DND-41 (cell line): Measurements from ENCODE around the gene CD93.

Experiments used
- ATAC-seq: fragments of 200-7000 bp; cut with Tn5 transposase; 3 replicates; pipeline ENCODE4 v1.9.1; 2021; ENCODE audit warnings: low read depth; ENCODE audit not compliant: insufficient read depth
- DNase-seq: peaks from one replicate; pipeline ENCODE4 v3.0.0-alpha.2; 2020
- H2AFZ ChIP-seq: 2 replicates; pipeline ENCODE4 v1.6.0; 2012; ENCODE audit warnings: low read depth, low read length
- H3K27ac ChIP-seq: 2 replicates; pipeline ENCODE4 v1.5.1; 2012; ENCODE audit warnings: low read length, inconsistent platforms
- H3K27me3 ChIP-seq: fragments of 200-600 bp; sonication (generic); 2 replicates; pipeline ENCODE4 v1.6.0; 2012; ENCODE audit warnings: low read length, mild to moderate bottlenecking, inconsistent platforms; ENCODE audit not compliant: insufficient read depth, poor library complexity
- H3K36me3 ChIP-seq: 2 replicates; pipeline ENCODE4 v1.5.1; 2012; ENCODE audit warnings: low read length, inconsistent platforms; ENCODE audit not compliant: insufficient read depth
- H3K4me1 ChIP-seq: 2 replicates; pipeline ENCODE4 v1.5.1; 2012; ENCODE audit warnings: mild to moderate bottlenecking, low read length; ENCODE audit not compliant: insufficient read depth
- H3K4me2 ChIP-seq: 2 replicates; pipeline ENCODE4 v1.6.0; 2012; ENCODE audit warnings: mild to moderate bottlenecking, moderate library complexity, low read length, inconsistent platforms; ENCODE audit not compliant: insufficient read depth
- H3K4me3 ChIP-seq, 2 experiments: fragments of 200-600 bp in 1 of 2; shearing (Covaris generic) in 1 of 2; 2 replicates each; pipeline ENCODE4 v1.5.1; 2012 to 2016; ENCODE audit warnings: inconsistent platforms in 2 of 2, low read length in 2 of 2, mild to moderate bottlenecking in 2 of 2, low read depth in 1 of 2, moderate library complexity in 1 of 2
- H3K79me2 ChIP-seq: 2 replicates; pipeline ENCODE4 v1.6.0; 2012; ENCODE audit warnings: low read length, inconsistent platforms; ENCODE audit not compliant: insufficient read depth
- H3K9ac ChIP-seq: 2 replicates; pipeline ENCODE4 v1.6.0; 2012; ENCODE audit warnings: low read depth, mild to moderate bottlenecking, inconsistent platforms, low read length, moderate library complexity
- H3K9me3 ChIP-seq: 2 replicates; pipeline ENCODE4 v1.5.1; 2012; ENCODE audit warnings: low read length, moderate library complexity, mild to moderate bottlenecking, inconsistent platforms; ENCODE audit not compliant: insufficient read depth, severe bottlenecking
- H4K20me1 ChIP-seq: 2 replicates; pipeline ENCODE4 v1.6.0; 2012; ENCODE audit warnings: low read length; ENCODE audit not compliant: insufficient read depth
- EZH2 ChIP-seq: IDR thresholded peaks from 3 replicates; pipeline ENCODE4 v1.6.1; 2012; ENCODE audit warnings: borderline replicate concordance, low read depth, mild to moderate bottlenecking, moderate library complexity, low read length, inconsistent platforms; ENCODE audit not compliant: severe bottlenecking
- TF ChIP-seq, protein P1 (sequence below): IDR thresholded peaks from 2 replicates; pipeline ENCODE4 v1.5.1; 2012; ENCODE audit warnings: borderline replicate concordance, low read length, moderate library complexity, mild to moderate bottlenecking; ENCODE audit not compliant: poor library complexity, severe bottlenecking; ENCODE audit errors: extremely low read depth

CD93 gene

DNA sequence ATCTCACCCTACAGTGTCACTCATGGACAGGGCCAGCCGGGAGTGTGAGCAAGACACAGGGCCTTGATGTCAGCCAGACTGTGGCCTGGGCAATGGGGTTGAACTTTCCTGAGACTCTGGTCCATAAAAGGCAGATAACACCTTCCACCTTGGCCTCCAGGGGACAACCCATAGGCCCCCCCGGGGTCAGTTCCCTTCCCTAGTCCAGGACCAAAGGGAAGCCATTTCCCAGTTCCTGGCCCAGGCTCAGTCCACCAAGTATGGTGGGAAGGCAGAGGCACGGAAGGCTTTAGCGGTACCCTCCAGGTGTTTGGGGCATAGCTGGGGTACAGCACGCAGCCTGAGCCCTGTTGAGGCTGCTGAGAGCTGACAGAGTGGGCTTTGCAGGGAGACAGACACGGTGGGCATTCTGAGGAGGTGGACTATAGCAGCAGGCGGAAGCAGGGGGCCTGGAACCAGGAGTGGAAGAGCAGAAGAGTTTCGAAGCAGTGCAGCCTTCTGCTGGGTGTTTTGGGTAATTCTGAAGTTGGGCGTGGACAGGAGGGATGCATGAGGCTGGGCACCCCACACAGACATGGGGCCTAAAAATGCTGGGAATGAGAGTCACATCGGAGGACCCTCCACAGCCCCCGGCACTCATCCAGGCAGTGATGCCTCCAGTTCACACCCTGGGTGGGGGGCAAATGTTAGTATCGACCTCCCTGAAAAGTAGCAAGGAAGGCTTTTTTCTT, 43.9 kb upstream of the CD93 start:
- DNase-seq: no peak
- Histone ChIP-seq H3K36me3 (no peaks in the 10 kb centered on the region), H4K20me1 (no peaks in the 10 kb centered on the region), H3K27ac (peak overlapping the region; percentile 48; the same call in 1 of the 2 replicates), H2AFZ (no peak overlapping the region), H3K4me3 (no peak overlapping the region), H3K4me2 (no peak overlapping the region), H3K27me3 (no peaks in the 10 kb centered on the region), H3K9ac (no peak overlapping the region), H3K4me1 (peaks cover 70% of the 10 kb centered on the region), H3K9me3 (no peaks in the 10 kb centered on the region), H3K79me2 (no peaks in the 10 kb centered on the region)
- TF ChIP-seq, protein P1, sequence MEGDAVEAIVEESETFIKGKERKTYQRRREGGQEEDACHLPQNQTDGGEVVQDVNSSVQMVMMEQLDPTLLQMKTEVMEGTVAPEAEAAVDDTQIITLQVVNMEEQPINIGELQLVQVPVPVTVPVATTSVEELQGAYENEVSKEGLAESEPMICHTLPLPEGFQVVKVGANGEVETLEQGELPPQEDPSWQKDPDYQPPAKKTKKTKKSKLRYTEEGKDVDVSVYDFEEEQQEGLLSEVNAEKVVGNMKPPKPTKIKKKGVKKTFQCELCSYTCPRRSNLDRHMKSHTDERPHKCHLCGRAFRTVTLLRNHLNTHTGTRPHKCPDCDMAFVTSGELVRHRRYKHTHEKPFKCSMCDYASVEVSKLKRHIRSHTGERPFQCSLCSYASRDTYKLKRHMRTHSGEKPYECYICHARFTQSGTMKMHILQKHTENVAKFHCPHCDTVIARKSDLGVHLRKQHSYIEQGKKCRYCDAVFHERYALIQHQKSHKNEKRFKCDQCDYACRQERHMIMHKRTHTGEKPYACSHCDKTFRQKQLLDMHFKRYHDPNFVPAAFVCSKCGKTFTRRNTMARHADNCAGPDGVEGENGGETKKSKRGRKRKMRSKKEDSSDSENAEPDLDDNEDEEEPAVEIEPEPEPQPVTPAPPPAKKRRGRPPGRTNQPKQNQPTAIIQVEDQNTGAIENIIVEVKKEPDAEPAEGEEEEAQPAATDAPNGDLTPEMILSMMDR: no peak
- no peak for TF ChIP-seq EZH2
- ATAC-seq: no peak

DNA sequence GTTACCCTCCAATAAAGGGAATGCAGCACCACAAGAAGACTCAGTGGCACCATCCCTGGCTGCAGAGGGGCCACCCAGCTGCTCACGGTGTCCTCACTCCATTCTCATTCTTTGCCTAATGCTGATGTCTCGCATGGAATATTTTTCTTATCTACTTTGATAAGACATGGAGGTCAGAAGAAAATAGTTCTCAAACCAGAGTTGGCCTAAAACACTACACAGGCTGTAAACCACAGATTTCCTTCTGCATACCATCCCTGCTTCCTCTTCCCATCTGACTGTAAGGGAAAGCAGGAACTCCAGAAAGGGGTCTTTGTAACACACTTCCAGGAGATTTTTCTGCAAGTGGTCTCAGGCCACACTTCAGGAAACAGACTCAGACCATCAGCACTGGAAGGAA, 43.1 kb upstream of the CD93 start:
- Histone ChIP-seq H4K20me1 (no peaks in the 10 kb centered on the region), H3K27ac (peak overlapping the region; percentile 97), H3K4me2 (no peak overlapping the region), H3K9ac (no peak overlapping the region), H2AFZ (no peak overlapping the region), H3K4me3 (no peak overlapping the region), H3K36me3 (no peaks in the 10 kb centered on the region), H3K4me1 (peaks cover 78% of the 10 kb centered on the region), H3K79me2 (no peaks in the 10 kb centered on the region), H3K9me3 (no peaks in the 10 kb centered on the region), H3K27me3 (no peaks in the 10 kb centered on the region)
- no peak for ATAC-seq
- DNase-seq: no peak
- no peak for TF ChIP-seq EZH2
- TF ChIP-seq, protein P1: no peak

DNA sequence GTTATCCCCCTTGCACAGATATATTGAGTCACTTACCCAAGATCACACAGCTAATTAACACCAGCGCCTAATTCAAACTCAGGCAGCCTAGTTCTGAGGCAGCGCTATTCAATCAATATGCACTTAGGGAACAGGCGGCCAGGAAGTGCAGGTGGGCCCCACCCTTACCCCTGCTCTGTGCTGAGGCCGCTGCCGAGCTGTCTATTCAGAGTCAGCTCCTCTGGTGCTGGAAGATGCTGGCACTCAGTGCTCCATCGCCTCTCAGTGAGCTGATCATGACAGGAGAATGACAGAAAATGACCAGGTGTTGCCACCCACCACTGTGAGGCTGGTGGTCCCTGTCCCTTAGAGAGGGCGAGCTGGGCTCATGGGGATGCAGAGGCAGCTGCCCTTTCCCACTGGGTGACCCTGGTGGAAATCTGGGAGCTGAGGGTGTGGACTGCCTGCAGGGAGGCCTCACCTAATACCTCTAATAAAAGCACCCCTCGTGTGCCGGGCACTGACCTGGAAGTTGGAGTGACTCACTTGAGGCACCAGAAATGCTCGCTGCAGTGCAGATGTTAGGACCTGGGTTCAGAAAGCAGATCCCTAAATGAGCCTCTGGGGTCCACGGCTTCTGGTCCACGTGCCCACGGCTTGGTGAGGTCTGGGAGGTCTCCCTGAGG, 42.5 kb upstream of the CD93 start:
- DNase-seq: no peak
- Histone ChIP-seq H3K9ac (no peak overlapping the region), H3K27me3 (no peaks in the 10 kb centered on the region), H3K79me2 (no peaks in the 10 kb centered on the region), H3K9me3 (no peaks in the 10 kb centered on the region), H2AFZ (no peak overlapping the region), H3K36me3 (no peaks in the 10 kb centered on the region), H3K4me3 (no peak overlapping the region), H3K4me1 (peaks cover 81% of the 10 kb centered on the region), H4K20me1 (no peaks in the 10 kb centered on the region), H3K27ac (peak overlapping the region; percentile 97), H3K4me2 (no peak overlapping the region)
- ATAC-seq: no peak
- TF ChIP-seq EZH2: no peak
